GM21576 (cell line): ENCODE results near the gene OR4D5.

Experiments
- ATAC-seq: cut with Tn5 transposase; IDR thresholded peaks from one replicate; pipeline ENCODE4 v1.9.1; 2021; ENCODE audit warnings: mild to moderate bottlenecking, moderate library complexity; ENCODE audit not compliant: unreplicated experiment

OR4D5 gene

DNA sequence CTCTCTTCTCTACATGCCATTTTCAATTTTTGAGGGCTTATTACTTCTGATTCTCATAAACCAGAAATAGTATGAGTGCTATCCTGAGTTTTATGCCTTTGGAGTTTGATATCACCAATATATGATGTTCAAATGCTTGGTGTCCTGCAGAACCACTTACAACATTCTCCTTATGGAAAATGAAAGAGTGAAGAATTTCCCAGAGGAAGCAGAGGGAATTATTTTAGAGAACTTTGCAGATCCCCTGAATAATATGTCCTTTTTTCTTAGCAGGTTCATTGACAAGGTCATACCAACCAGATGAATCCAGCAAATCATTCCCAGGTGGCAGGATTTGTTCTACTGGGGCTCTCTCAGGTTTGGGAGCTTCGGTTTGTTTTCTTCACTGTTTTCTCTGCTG is at the start of gene OR4D5:
TSS of gene OR4D5 (plus strand) at position 301 of the 400 bp plus-strand sequence. CDS start at position 301, 0 bp downstream.
- no peak for ATAC-seq

DNA sequence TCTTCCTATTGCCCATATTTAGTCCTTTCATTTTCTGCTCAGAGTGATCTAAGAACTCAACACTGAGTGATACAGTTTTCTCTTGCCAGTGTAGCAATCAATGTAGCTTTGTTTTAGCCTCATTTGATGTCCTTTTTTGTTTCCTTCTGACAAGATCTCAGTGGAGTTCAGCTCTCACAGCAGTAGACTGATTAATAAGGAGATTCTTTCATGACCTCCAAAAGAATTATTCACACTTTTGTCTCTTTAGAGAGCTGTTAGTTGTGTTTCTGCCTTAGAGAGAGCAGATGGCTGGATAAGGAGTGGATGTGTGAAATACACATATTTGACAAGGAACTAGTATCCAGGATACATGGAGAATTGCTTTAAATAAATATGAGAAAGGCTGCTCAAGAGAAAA is 47.4 kb upstream of the OR4D5 start:
- ATAC-seq, result no peak

GRCh38 chr11:123899792-123900191 is 39.6 kb upstream of the OR4D5 start:
- no peak for ATAC-seq

DNA sequence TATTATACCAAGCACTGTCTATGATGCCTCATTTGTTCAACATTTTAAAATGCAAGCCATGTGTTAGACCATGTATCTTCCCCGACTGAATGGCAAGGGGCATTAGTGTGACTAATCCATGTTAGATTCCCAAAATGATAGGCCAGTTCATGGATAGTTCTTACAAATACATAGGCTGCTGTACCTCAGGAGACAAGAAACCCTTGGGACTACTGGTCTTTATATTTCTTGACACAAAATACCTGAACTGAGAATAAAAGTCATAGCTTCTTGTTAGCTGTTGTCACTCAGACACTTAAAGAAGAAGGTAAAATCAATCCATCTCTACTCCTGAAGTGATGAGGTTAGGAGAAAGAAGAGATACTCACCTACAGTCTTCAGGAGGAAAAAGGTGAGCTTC is 37.5 kb upstream of the OR4D5 start, which contains the start of gene OR8D4:
TSS of gene OR8D4 (plus strand) at position 301 of the 400 bp plus-strand sequence. CDS start 4,265 bp downstream, outside the sequence.
- ATAC-seq, result no peak

DNA sequence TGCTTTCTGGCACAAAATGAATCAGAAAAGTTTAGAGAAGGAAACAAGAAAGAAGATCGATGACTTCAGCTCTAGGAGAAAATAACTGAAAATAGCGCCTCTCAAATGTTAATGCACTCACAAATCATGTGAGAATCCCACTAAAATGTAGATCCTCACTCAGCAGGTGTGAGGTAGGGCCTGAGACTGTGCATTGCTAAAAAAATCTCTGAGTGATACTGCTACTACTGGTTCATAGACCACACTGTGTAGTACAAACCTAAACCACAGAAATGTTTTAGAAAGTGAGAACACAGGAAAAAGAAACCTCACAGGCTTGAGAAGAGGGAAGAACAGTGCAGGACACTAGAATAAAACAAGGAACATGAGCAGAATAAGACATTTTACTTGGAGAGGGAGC is 35.5 kb upstream of the OR4D5 start:
- peak; percentile 94 for ATAC-seq

- no peak for ATAC-seq
These were observed 34.5 kb upstream of the OR4D5 start for GRCh38 chr11:123904932-123905331.

GRCh38 chr11:123905826-123906225 is 33.6 kb upstream of the OR4D5 start:
- ATAC-seq, result no peak

- ATAC-seq, result no peak
These were observed 18.5 kb upstream of the OR4D5 start for GRCh38 chr11:123920943-123921342.

DNA sequence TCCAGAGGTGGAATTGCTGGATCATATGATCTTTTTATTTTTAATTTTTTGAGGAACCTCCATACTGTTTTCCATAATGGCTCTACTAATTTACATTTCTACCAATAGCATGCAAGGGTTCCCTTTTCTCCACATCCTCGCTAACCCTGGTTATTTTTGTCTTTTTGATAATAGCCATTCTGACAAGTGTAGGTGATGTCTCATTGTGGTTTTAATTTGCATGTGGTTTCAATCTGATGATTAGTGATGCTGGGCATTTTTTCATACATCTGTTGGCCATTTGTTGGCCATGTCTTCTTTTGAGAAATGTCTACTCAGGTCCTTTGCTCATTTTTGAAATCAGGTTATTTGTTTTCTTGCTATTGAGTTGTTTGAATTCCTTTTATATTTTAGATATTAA is 15.4 kb upstream of the OR4D5 start:
- peak; percentile 56 for ATAC-seq

DNA sequence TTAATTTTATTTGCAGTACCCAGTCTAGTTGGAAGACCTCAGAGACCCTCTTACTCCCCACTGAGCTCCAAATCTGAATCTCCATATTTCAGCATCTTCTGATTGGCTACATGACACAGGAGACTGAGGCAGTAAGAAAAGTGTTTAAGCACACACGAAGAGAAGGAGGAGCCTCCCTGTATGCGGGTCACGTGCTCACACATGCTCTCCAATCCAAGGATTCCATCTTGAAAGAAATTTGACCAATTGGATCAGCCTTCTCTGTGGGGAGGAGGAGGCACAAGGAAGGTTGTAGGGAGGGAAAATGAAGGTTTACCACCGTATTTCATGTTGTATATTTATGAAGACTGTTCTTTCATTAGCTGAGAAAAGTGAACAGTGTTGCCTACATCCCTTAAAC is 3.0 kb downstream of the OR4D5 start:
- ATAC-seq, result no peak

GRCh38 chr11:123943738-123944137 is 4.3 kb downstream of the OR4D5 start, which contains the start of gene OR6T1:
OR6T1 (minus strand) TSS chr11:123943838; CDS start chr11:123943838, 0 bp downstream.
- ATAC-seq, result no peak

- ATAC-seq, result no peak
These were observed 5.7 kb downstream of the OR4D5 start for GRCh38 chr11:123945132-123945531.

DNA sequence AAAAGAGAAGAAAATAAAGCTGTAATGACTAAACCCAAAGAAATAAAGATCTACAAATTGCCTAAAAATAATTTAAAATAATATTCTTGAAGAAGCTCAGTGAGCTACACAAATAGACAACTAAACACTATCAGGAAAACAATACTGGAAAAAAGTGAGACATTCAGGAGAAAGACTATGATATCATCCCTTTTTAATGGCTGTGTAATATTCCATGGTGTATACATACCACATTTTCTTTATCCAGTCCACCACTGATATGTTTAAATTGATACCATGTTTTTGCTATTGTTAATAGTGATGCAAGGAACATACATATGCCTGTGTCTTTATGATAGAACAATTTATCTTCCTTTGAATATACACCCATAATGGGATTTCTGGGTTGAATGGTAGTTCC is 17.3 kb downstream of the OR4D5 start:
- ATAC-seq, result no peak

- ATAC-seq, result no peak
These were observed 34.4 kb downstream of the OR4D5 start for GRCh38 chr11:123973816-123974215.

- no peak for ATAC-seq
These were observed 37.5 kb downstream of the OR4D5 start for GRCh38 chr11:123976770-123977560.

DNA sequence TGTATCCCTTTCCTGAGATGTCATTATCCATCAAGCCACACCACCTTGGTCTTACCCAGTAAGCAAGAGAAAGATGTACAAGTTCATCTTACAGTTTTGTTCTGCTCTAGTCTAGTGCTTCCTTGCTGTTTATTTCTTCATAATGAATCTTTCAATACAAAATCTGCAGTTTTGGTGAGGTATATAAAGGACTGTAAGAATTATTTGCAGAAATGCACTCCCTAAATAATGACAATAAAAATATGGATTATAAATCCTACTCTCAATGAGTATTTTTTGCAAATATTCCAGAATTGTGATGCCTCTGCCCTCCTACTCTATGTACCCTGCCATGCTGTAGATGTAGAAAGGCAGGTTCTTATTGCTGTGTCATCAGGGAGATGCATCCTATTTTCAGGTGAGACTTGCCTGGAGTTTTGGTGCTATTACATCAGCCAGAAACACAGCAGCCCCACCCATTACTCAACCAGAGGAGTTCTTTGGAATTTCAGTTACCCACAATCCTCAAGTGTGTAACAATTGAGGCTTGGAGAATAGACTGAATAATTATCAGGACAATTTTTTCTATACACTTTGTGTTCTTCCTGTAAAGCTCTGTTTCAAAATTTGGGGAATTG is 38.4 kb downstream of the OR4D5 start, which contains the start of gene OR10S1:
TSS of gene OR10S1 (minus strand) at position 51 of the 617 bp plus-strand sequence. CDS start 117 bp downstream, outside the sequence.
- no peak for ATAC-seq

DNA sequence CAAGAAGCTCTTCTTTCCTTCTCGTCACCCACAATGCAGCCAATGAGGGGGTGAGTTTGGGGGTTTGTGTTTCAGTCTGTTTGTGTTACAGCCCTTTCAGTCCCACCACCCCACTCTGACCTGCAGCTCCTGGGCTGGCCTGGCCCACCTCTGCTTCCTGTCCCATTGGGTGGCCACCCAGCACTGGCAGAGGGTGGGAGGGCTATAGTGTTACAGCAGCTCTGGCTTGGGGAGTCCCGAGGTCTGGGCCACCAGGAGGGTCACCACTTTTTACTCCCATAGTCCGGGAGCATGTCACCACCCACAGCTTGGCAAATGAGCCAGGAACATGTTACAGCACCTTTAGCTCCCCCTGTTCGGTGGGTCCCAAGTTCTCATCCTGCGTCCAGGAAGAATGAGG is 39.9 kb downstream of the OR4D5 start:
- no peak for ATAC-seq
